H1 (cell line): Measurements from ENCODE around the gene TIFAB.

Experiments
- ATF3 ChIP-seq: IDR thresholded peaks from 2 replicates; pipeline ENCODE4 v1.6.1; 2011; ENCODE audit warnings: low read depth, mild to moderate bottlenecking, low read length; ENCODE audit not compliant: insufficient read depth
- CEBPB ChIP-seq: IDR thresholded peaks from 2 replicates; pipeline ENCODE4 v1.6.1; 2012; ENCODE audit warnings: low read depth, low read length
- CHD2 ChIP-seq: IDR thresholded peaks from 2 replicates; pipeline ENCODE4 v1.6.1; 2012; ENCODE audit warnings: low read length, improper control_type of control experiment
- CREB1 ChIP-seq: IDR thresholded peaks from 2 replicates; pipeline ENCODE4 v1.6.1; 2012; ENCODE audit warnings: inconsistent platforms
- CTCF ChIP-seq, 3 experiments: IDR thresholded peaks; 1 replicate in 2 of 3; 2 replicates in 1 of 3; pipeline versions ENCODE4 v1.5.1 to v1.6.1; 2011; ENCODE audit warnings: low read length in 3 of 3, mild to moderate bottlenecking in 3 of 3, inconsistent platforms in 2 of 3, low read depth in 1 of 3, moderate library complexity in 1 of 3; ENCODE audit not compliant: insufficient read depth in 1 of 3; ENCODE audit errors: control extremely low read depth in 1 of 3
- GTF2F1 ChIP-seq: IDR thresholded peaks from 2 replicates; pipeline ENCODE4 v1.6.1; 2012; ENCODE audit warnings: low read depth, low read length, improper control_type of control experiment, borderline replicate concordance
- MAX ChIP-seq: IDR thresholded peaks from 2 replicates; pipeline ENCODE4 v1.6.1; 2012; ENCODE audit warnings: inconsistent platforms
- POLR2A ChIP-seq, 2 experiments: IDR thresholded peaks; 1 replicate in 1 of 2; 2 replicates in 1 of 2; pipeline ENCODE4 v1.6.1; 2011; ENCODE audit warnings: low read depth in 2 of 2, low read length in 2 of 2, mild to moderate bottlenecking in 2 of 2; ENCODE audit errors: control extremely low read depth in 1 of 2
- POLR2AphosphoS5 ChIP-seq: IDR thresholded peaks from 2 replicates; pipeline ENCODE4 v1.6.1; 2011; ENCODE audit warnings: low read depth, low read length
- RAD21 ChIP-seq, 2 experiments: IDR thresholded peaks in 1 of 2; conservative IDR thresholded peaks in 1 of 2; 2 replicates each; pipeline ENCODE4 v1.6.1; 2011; ENCODE audit warnings: low read depth in 2 of 2, low read length in 2 of 2, improper control_type of control experiment in 1 of 2, inconsistent platforms in 1 of 2, mild to moderate bottlenecking in 1 of 2, moderate library complexity in 1 of 2
- RXRA ChIP-seq: IDR thresholded peaks from 2 replicates; pipeline ENCODE4 v1.6.1; 2011; ENCODE audit warnings: low read depth, mild to moderate bottlenecking, low read length, moderate library complexity; ENCODE audit not compliant: insufficient read depth
- SRF ChIP-seq: IDR thresholded peaks from 2 replicates; pipeline ENCODE4 v1.6.1; 2011; ENCODE audit warnings: mild to moderate bottlenecking, low read depth, low read length, moderate library complexity

GRCh38 chr5:135428586-135428985, 23.6 kb downstream of the TIFAB start:
- TF ChIP-seq RXRA (no peak), CHD2 (no peak), POLR2AphosphoS5 (no peak), MAX (no peak), RAD21 (IDR thresholded peaks at IDR 0.05 in 1 of 2, conservative IDR thresholded peaks at IDR 0.05 in 1 of 2; ENCODE audit: low read depth in 2 of 2, low read length in 2 of 2) (no peak), SRF (no peak), CTCF (IDR thresholded peaks at IDR 0.05; ENCODE audit: control extremely low read depth in 1 of 3, insufficient read depth in 1 of 3, low read depth in 1 of 3, low read length in 3 of 3) (no peak), CEBPB (no peak), POLR2A (IDR thresholded peaks at IDR 0.05; ENCODE audit: control extremely low read depth in 1 of 2, low read depth in 2 of 2, low read length in 2 of 2) (no peak), GTF2F1 (no peak), CREB1 (no peak), ATF3 (no peak)
